ENCODE results near the gene SCAF11.

Gene SCAF11

GRCh38 chr12:45915405-45915804 lies 75.0 kb downstream of the SCAF11 start:
- DNase-seq, result no peak

- DNase-seq, result no peak
These were observed 76.3 kb downstream of the SCAF11 start for GRCh38 chr12:45914090-45914489.

- DNase-seq, result no peak
These were observed 76.7 kb downstream of the SCAF11 start for GRCh38 chr12:45913631-45914030.

- no peak for DNase-seq
These were observed 77.6 kb downstream of the SCAF11 start for GRCh38 chr12:45912774-45913173.

- peak; percentile 37 for DNase-seq
These were observed 81.2 kb downstream of the SCAF11 start for GRCh38 chr12:45909041-45909713.

GRCh38 chr12:45907955-45908354 lies 82.4 kb downstream of the SCAF11 start:
- no peak for DNase-seq

GRCh38 chr12:45898094-45898493 lies 92.3 kb downstream of the SCAF11 start:
- no peak for DNase-seq

GRCh38 chr12:45895961-45896360 lies 94.4 kb downstream of the SCAF11 start:
- no peak for DNase-seq

- DNase-seq, result no peak
These were observed 97.1 kb downstream of the SCAF11 start for GRCh38 chr12:45893240-45893639.

GRCh38 chr12:45890276-45890675 lies 100.1 kb downstream of the SCAF11 start:
- no peak for DNase-seq

GRCh38 chr12:45887544-45887943 lies 102.8 kb downstream of the SCAF11 start:
- no peak for DNase-seq

GRCh38 chr12:45886685-45887084 lies 103.7 kb downstream of the SCAF11 start:
- no peak for DNase-seq

- no peak for DNase-seq
These were observed 107.2 kb downstream of the SCAF11 start for GRCh38 chr12:45883187-45883586.

GRCh38 chr12:45880533-45880932 lies 109.8 kb downstream of the SCAF11 start:
- DNase-seq, result no peak

- no peak for DNase-seq
These were observed 110.9 kb downstream of the SCAF11 start for GRCh38 chr12:45879363-45879895.

GRCh38 chr12:45878630-45879255 lies 111.6 kb downstream of the SCAF11 start:
- no peak for DNase-seq

GRCh38 chr12:45877069-45877468 lies 113.3 kb downstream of the SCAF11 start:
- no peak for DNase-seq

- DNase-seq, result no peak
These were observed 117.9 kb downstream of the SCAF11 start for GRCh38 chr12:45872446-45872845.

All from NCI-H2171 treated with DMSO at 0.1 percent for 48 hours (cell line).